NOMO-1 treated with dmso at 0.1 percent for 144 hours (cell line): ENCODE measurements around the gene MN1.

ENCODE experiments used
- DNase-seq: peaks from one replicate; lab custom pipeline; 2025; ENCODE audit not compliant: unreplicated experiment; lab: John Stamatoyannopoulos, UW

Gene MN1

DNA sequence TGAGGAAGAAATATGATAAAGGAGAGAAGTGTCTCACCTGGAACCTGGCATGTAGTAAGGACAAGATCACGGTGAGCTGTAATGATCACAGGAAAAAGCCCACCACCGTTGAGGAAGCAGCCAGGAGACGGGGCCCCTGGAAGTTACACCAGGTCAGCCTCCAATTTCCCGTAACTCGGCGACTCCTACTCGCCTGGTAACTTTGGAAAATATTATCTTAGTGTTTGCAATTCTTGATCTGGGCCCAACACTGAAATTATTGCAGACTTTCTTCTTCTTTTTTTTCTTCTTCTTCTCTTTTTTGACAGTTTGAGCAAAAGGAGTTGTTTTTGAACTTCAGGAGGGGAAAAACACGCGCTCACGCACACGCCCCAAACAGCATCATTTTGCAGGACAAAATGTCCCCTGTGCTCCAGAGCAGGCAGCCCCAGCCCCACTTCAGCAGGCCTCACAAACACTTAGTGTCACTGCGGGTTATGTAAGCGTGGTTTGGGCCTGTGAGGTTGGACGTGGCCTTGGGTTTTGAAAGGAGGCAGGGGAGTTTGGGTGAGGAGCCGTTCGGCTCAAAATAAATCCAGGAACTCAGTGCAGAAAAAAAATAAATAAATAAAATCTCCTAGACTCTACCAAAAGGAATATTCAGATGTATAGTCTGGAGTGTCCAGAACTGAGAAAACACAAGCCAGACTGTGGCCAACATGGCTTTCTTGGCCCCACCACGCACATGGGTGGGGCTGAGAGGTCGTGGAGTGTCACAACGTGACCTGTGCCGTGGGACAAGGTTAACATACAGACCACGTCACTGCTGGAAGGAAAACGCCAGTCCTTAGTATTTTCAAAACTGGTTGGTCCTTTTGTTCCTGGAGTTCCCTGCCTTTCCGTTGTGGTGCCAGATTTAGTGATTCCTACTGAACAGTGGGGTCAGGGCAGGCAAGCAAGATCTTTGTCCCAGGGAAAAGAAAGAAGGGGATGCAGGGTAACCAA is 26.3 kb upstream of the MN1 start:
- DNase-seq: no peak

GRCh38 chr22:27825174-27825573 is 23.6 kb upstream of the MN1 start:
- no peak for DNase-seq

GRCh38 chr22:27823221-27823620 is 21.7 kb upstream of the MN1 start:
- DNase-seq: no peak

- DNase-seq: no peak
Measured at GRCh38 chr22:27820896-27821866, 19.6 kb upstream of the MN1 start.

- no peak for DNase-seq
Measured at GRCh38 chr22:27816552-27816951, 15.0 kb upstream of the MN1 start.

DNA sequence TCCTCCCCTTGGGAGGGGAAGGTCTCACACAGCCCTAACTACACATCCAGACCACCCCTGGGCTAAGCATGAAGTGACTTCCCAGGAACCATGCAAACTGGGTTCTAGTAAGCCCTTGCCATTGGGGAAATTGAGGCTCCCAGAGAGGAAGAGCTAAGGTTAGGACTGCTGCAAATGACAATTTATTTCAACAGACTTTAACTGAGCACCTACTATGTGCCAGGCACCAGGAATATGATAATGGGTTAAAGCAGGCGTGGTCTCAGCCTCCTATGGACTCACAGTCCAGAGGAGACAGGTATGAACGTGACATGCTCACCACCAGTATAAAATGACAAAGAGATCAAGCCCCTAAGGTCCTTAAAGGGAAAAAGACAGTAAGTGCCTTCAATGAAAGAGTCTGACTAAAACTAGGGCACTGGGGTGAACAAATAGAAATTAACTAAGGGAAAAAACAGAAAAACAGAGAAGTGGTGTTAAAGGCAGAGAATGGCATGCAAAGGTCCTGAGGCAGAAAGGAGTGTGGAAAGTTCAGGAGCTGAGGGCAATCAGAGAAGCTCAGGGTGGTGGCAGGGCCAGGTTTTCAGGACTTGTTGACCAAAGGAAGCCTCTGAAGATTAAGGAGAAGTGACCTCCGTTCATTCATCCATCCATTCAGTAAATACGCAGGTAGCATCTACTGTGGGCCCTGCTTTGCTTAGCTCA is 14.4 kb upstream of the MN1 start:
- DNase-seq: no peak

GRCh38 chr22:27814993-27815392 is 13.4 kb upstream of the MN1 start:
- no peak for DNase-seq

DNA sequence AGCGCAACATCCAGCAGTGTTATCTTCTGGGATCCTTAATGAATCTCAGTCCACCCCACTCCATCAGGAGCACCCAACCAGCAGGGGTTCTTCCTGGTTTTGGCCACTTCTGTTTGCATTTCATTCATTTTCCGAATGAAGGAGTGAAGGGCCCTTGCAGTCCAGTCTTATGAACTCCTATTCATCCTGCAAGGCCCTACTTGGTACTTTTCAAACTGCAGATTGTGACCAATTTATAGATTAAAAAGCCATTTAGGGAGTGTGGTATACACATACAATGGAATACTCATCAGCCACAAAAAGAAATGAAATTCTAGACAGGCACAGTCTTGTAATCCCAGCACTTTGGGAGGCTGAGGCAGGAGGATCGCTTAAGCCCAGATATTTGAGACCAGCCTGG is 10.2 kb upstream of the MN1 start:
- DNase-seq: no peak

DNA sequence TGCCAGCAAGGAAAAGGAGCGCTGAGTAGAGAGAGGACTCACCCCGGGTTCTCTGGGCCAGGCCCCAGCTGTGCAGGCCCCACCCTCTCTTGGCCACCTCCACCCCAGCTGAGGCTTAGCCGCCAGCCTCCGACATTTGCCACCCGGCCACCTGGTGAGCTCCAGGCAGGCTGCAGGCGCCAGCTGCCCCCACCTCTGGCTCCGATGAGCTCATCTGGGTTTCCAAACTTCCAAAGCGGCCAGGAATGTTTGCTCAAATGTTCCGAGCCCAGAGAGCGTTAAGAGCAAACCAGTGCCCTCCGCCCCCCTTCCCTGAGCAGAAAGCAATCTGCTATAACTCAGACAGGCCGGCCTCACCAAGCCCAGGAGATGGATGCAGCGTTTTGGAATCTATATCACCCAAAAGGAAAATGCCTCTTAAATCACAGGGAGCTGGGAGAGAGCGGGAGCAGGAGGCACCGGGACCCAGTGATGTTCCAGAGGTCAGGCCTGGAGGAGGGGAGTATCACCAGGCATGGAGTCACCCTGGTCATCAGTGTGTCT is 9.1 kb upstream of the MN1 start:
- no peak for DNase-seq

DNA sequence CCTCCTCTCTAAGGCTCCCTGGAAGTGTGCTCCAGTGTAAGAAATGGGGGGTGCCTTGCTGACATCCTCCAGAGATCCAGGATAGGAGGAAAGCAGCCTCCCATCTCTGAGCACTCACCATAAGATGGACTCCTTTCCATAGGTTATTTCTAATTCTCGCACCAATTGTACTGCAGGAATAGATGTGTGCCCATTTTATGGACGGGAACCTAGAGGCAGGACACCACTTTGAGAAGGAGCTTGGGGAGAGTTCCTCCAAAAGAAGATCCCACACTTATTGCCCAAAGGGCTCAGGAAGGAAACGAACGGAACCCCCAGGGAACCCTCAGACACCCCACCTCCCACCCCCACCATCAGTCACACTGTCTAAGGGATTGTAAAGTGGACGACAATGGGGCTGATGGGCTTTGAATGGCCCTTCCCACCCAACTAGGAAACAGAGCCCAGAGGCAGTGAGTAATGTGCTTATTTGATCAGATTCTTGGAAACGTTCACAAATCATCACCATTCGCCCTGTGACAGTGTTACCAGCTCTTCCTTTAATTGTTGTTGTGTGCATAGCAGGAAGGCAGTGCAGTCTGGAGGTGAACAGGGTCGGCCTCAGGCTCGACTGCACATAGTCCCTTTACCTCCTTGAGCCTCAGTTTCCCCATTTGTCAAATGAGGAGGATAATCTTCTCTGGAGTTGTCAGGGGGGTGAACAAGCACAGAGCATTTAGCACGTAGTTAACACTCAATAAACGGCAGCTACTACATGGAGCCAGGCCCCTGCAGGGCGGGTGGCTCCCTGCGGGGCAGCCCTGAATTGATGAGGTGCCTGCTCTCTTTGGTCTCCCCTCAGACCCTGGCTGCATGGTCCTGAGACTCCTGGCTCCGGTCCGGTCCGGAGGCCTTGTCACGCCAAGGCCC is 8.4 kb upstream of the MN1 start:
- no peak for DNase-seq

DNA sequence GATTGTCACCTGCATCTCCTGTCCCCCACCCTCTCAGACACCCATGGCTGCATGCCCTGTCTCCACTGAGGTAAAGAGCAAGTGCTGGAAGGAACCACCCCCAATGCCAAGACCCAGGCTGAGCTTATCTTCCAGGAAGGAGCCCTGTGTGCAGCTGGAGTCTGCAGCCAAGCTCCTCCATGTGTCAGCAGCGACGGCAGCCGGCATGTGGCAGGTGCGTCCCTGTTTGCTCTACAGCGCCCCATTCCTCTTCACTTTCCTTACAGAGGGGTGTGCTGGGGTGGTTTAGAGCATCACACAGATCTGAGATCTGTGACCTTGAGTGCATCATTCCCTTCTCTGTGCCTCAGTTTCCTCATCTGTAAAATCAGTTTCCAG is 7.7 kb upstream of the MN1 start:
- DNase-seq: no peak

DNA sequence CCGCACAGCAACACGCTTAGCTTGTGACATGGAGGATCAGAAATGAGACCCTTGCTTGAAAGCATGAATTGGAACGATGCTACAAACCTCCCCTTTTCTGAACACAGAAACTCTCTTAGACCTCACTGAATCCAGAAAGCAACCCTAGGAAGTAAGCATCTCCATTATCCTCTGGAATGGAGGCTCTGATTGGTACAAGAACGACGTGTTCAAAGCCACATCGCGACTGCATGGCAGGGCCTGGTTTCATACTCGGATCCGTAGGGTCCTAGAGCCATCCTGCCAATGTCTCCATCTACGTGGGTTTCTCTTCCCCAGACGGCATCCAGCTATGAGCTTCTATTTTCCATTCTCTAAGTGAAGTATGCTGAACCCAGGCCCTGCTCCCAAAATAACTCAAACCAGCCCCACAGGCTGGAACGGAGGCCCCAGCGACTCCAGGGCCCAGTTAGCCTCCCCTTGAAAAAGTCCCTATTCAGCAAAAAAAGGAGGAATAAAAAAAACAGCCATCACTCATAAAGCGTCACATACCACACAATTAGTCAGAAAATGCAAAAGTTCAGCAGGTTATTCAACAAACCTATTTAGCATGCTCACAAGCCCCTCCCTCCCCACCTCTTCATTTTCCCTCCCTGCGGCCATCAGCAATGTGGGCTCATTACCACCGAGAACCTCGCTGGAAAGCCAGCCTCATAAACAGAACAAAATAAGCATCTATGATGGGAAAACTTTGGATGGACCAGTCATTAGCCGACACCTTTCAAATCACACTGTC is 7.1 kb upstream of the MN1 start:
- DNase-seq: no peak

GRCh38 chr22:27805841-27806240 is 4.3 kb upstream of the MN1 start:
- DNase-seq: no peak

GRCh38 chr22:27804470-27805297 is 3.1 kb upstream of the MN1 start:
- DNase-seq: peak; percentile 25

- DNase-seq: no peak
Measured at GRCh38 chr22:27803841-27804415, 2.4 kb upstream of the MN1 start.

DNA sequence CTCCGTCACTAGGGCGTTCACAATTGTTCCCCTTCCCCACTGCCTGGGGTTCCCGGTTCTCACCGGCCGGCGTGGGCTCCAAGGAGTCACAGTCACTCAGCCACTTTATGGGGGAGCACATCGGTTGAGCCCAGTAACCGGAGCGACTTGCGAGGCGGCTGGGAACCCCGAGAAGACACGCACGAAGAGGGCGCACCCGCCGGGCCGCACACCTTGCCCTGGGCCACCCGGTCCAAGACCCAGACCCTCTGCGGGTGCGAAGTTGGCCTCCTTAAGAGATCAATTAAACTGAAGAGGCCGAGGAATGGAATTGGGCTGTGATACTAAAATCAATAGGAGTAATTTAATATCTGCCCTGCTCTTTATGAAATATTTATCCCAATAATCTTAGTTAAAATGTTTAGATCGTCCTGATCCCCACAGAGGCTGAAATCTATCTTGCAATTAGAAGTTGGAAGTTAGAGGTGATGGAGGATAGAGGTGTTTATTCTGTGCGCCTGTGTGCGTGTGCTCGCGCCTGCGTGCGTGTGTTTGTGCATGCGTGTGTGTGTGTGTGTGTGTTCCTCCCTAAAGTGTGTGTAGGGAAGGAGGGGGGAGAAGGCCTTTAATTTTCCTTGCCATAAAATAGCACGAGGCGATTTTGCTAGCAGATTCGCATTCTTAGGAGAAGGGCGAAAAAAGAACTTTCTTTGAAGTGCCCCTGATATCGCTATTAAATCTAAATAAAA is 954 bp upstream of the MN1 start:
- no peak for DNase-seq

- DNase-seq: peak; percentile 21
Measured at GRCh38 chr22:27801202-27801615, 347 bp downstream of the MN1 start.
